HG02610 (cell line): Measurements from ENCODE around the gene NBEA.

Experiments used
- ATAC-seq: cut with Tn5 transposase; IDR thresholded peaks from one replicate; pipeline ENCODE4 v1.9.1; 2021; ENCODE audit warnings: mild to moderate bottlenecking, moderate library complexity; ENCODE audit not compliant: unreplicated experiment

NBEA gene

GRCh38 chr13:35472323-35472881, 530.3 kb downstream of the NBEA start:
- no peak for ATAC-seq

GRCh38 chr13:35473206-35473775, 531.2 kb downstream of the NBEA start:
- no peak for ATAC-seq

DNA sequence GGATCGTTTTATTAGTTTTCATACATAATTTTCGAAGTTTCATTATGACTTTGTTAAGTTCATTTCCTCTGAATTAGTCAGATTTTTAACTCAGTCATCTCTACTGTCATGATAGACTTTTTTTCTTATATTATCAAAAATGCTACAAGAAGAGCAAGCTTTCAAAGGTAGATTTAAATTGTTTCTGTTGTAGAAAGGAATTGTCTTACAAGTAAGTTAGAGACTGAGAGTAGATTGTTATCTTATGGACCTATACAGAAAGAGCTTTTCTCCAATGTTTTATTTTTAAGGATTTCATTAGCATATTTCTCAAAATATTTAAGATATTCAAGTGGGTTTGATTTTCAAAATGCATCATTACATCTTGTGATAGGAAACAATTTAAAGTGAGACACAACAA, 531.7 kb downstream of the NBEA start:
- no peak for ATAC-seq

DNA sequence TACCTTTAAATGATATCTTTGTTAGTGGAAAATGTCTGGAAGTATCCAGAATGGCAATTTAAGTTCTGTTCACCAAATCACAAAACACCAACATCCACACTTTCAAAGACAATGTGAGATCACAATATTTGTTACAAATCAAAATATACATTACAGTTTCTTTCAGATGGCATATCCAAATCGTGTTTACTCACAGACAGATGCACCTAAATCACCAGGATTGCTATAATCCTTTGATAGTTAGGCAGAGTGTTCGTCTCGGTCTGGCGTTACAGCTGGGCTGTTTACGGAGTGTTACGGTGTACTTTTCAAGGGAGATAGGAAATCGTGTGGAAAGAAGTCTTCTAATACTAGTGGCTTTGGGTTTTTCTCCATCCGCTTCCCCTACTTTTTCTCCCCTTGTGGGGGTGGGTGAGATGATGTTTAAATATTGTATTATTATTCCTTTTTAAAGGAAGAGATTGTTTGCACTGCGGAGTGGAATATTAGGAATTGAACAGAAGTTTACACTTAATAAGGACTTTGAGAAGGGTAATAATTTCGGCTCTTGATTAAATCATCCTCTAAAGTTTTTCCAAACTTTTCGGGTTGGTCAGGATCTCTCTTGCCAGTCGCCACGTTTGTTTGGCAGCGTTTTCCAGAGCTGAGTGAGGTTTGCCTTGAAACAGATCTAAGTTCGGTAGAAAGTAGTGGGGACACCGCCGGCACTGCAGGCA, 532.6 kb downstream of the NBEA start:
- ATAC-seq: no peak

GRCh38 chr13:35475212-35475959, 533.3 kb downstream of the NBEA start:
- peak; percentile 36 for ATAC-seq

- ATAC-seq: peak; percentile 37
Measured at GRCh38 chr13:35475960-35476943, 534.2 kb downstream of the NBEA start, which contains the start of gene MAB21L1. Gene MAB21L1, minus strand, starts transcription at chr13:35476689. Its CDS starts 551 bp downstream, at chr13:35476138.

DNA sequence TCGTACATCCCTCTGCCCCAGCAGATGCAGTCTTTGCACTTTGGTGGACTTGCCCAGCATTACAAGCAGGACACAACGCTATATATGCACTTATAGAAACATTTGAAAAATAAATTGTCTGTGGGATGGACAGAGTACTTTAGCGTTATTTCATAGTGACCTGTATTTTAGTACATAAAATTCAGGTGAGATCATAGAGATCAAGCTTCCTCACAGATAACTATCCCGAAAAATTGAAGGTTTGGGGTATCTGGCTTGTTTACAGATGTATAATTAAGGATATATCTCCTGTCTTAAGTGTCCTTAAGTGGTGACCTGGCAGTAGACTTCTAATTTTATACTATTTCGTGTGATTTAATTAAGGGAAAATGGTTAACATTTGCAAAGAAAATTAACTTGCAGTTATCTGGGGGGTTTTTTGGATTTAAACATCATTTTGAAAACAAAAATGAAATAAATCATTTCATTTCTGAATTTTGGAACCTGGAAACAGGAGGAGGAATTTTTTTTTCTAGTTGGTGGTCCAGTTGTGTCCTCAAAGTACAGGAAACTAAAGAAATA, 535.4 kb downstream of the NBEA start:
- ATAC-seq: no peak

DNA sequence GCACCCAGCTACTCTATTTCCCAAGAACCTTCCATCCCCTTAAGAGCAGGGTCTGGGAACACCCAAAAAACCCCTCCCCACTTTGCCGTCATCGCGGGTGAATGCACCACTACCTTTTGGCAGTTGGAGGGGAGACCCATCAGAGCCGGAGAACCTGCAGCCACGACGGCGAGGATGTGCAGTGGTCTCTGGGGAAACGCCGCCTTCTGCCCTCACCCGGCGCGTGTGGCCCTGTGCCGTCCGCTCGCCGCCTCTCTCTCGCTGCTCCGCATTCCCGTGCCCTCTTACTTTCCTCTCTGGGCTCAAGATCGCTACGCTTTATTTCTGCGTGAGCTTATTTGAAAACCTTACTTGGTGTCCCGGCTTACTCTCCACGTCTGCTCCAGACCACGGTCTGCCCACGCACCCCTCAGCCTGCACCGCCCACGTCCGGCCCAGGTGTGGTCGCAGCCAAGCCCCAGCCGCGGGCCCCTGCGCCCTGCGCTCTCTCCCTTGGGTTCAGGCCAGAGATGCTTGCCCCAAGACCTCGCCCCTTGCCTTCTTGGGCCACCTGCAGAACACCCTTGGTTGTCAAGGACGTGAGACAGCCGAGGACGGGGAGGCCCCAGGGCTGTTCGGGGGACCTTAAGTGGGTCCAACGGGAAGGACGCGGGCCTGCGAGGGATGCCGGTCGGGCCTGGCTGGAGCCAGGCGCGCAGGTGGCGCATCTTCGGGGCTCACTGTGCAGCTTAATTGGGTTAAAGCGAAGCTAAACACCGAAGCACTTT, 536.4 kb downstream of the NBEA start:
- ATAC-seq: no peak

DNA sequence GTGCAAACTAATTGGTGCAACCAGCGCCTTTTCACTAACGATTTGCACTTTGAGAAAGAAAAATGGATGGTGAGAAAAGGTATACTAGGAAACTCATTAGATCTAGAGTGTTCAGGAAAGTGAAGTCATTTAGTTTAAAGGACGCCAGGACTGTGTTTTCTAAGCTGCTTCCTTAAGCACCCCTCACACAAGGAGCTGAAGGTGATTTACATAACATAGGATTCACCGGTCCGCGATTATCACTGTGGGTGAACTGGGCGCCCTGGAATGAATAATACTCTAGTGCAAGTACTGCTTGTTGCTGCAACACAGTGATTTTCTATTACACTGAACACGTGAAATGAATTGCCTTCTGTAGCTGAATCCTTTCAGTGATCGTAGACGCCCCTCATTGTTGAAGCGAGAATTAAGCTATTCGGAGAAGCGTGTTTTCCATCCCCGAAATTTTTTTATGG, 537.0 kb downstream of the NBEA start:
- ATAC-seq: no peak

DNA sequence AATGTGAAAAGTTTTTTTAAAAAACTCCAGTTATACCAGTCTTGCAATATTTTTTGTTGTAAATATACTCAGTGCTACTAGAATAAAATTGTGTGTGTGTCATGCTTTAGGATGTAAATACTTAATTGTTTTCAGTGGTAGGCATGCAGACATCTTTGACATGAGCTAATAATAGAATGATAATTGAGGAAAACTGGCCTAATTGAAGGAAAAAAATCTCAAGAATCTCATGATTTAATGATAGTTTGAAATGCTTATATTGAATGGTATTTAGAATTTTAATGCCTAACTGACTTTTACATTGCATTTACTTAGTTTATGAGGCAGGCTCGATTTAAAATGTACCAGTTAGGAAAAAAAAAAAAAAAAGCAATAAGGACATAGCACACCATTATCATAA, 537.6 kb downstream of the NBEA start:
- no peak for ATAC-seq

GRCh38 chr13:35480346-35480745, 538.3 kb downstream of the NBEA start:
- no peak for ATAC-seq

GRCh38 chr13:35481777-35482176, 539.7 kb downstream of the NBEA start:
- no peak for ATAC-seq

GRCh38 chr13:35482527-35482926, 540.5 kb downstream of the NBEA start:
- ATAC-seq: no peak

DNA sequence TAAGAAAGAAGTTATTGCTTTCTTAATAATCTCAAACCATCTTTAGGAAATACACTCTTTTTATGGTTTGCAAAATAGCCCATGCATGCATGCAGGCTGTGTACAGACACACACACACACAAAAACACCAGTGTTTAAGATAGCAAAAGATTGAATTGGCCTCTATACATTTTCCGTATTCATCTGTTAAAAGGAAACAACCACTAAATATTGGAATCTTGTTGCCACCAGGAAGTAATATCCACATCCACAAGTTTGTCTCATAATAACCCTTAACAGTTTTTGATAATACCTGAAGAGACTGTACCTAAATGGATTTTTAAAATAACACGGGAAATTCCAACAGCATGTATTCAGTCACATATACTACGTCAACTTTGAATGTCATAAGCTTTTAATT, 541.7 kb downstream of the NBEA start:
- no peak for ATAC-seq

GRCh38 chr13:35484384-35484783, 542.3 kb downstream of the NBEA start:
- no peak for ATAC-seq

- no peak for ATAC-seq
Measured at GRCh38 chr13:35485424-35485823, 543.4 kb downstream of the NBEA start.

GRCh38 chr13:35489050-35489449, 547.0 kb downstream of the NBEA start:
- no peak for ATAC-seq

DNA sequence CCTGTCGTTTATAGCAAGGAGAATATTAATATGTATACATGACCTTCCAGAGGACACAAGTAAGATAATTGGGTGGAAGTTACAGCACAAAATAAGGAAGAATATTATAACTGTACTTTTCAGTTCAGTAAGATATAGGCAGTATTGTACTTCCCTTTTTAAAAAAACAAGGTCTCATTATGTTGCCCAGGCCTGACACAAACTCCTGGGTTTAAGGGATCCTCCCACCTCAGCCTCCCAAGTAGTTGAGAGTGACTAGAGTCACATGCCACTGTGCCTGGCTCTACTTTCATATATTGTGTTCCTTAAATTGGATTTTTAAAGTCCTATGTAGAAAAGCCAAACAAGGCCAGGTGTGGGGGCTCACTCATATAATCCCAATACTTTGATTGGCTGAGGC, 553.9 kb downstream of the NBEA start:
- no peak for ATAC-seq

GRCh38 chr13:35496761-35497386, 554.8 kb downstream of the NBEA start:
- no peak for ATAC-seq
